Keratinocyte (primary cell): Measurements from ENCODE around the gene ZNF33B.

Source experiments
- EZH2 ChIP-seq: IDR thresholded peaks from one replicate; pipeline ENCODE4 v1.6.1; 2012; ENCODE audit warnings: inconsistent platforms, mild to moderate bottlenecking, low read length, moderate library complexity
- TF ChIP-seq, protein P1 (sequence below), 3 experiments: IDR thresholded peaks in 1 of 3; conservative IDR thresholded peaks in 1 of 3; optimal IDR thresholded peaks in 1 of 3; 2 replicates in 2 of 3; 3 replicates in 1 of 3; pipeline versions ENCODE3 to v1.5.1; 2011; ENCODE audit warnings: low read length in 3 of 3, mild to moderate bottlenecking in 3 of 3, moderate library complexity in 2 of 3, control low read depth in 1 of 3, inconsistent platforms in 1 of 3; ENCODE audit not compliant: insufficient read depth in 2 of 3; ENCODE audit errors: extremely low read depth in 1 of 3

DNA sequence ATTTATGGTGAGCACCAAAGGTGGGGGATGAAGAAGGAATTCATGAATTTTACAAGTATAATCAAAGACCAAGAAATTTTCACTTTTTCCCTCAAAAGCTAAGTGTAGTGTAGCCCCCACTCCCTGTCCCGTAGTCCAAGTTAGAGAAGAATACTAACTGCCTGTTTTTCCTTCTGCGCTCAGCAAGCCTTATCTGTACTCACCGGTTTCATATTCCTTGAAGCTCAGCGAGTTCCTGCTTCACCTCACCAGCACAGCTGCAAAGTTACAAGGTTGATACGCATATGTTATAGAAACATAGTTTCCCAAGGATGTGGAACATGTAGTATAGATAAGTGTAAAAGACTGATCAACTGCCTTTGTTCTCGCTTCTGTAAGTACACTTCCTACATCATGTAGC, 16.0 kb upstream of the ZNF33B start:
- TF ChIP-seq, protein P1, sequence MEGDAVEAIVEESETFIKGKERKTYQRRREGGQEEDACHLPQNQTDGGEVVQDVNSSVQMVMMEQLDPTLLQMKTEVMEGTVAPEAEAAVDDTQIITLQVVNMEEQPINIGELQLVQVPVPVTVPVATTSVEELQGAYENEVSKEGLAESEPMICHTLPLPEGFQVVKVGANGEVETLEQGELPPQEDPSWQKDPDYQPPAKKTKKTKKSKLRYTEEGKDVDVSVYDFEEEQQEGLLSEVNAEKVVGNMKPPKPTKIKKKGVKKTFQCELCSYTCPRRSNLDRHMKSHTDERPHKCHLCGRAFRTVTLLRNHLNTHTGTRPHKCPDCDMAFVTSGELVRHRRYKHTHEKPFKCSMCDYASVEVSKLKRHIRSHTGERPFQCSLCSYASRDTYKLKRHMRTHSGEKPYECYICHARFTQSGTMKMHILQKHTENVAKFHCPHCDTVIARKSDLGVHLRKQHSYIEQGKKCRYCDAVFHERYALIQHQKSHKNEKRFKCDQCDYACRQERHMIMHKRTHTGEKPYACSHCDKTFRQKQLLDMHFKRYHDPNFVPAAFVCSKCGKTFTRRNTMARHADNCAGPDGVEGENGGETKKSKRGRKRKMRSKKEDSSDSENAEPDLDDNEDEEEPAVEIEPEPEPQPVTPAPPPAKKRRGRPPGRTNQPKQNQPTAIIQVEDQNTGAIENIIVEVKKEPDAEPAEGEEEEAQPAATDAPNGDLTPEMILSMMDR (optimal IDR thresholded peaks at IDR 0.05 in 1 of 3, IDR thresholded peaks at IDR 0.05 in 1 of 3, conservative IDR thresholded peaks at IDR 0.05 in 1 of 3; ENCODE audit: extremely low read depth in 1 of 3, insufficient read depth in 2 of 3, low read length in 3 of 3), result no peak
- no peak for TF ChIP-seq EZH2
